CD14-positive monocyte (primary cell): ENCODE data around the gene IFITM2. TPM values are rescaled to one million over a fixed set of nuclear protein-coding genes. Genes with fewer than 3 reads are reported as not detected.

Source experiments
- DNase-seq, 3 donors: peaks; one replicate each; pipeline ENCODE4 v3.0.0-alpha.2; 2011 to 2022
- H2AFZ ChIP-seq: 2 replicates; pipeline ENCODE4 v1.6.0; 2012; ENCODE audit warnings: mild to moderate bottlenecking, low read depth, low read length, inconsistent platforms; ENCODE audit not compliant: insufficient read depth, poor library complexity, severe bottlenecking
- H3K27ac ChIP-seq, 2 donors: 1 replicate in 1 of 2; 2 replicates in 1 of 2; pipeline ENCODE4 v1.5.1; 2012 to 2013; ENCODE audit warnings: low read length in 2 of 2, control low read depth in 1 of 2, inconsistent platforms in 1 of 2, low read depth in 1 of 2, mild to moderate bottlenecking in 1 of 2
- H3K27me3 ChIP-seq, 2 donors: one replicate each; pipeline versions ENCODE4 v1.6.0 to v1.6.1; 2011 to 2013; ENCODE audit warnings: low read length in 2 of 2; ENCODE audit not compliant: control insufficient read depth in 2 of 2, insufficient read depth in 2 of 2
- H3K36me3 ChIP-seq, 2 donors: replicated peaks in 1 of 2; 1 replicate in 1 of 2; 2 replicates in 1 of 2; pipeline versions ENCODE4 v1.5.1 to v1.6.1; 2012 to 2013; ENCODE audit warnings: low read length in 2 of 2, control low read depth in 1 of 2, inconsistent platforms in 1 of 2, mild to moderate bottlenecking in 1 of 2; ENCODE audit not compliant: insufficient read depth in 2 of 2, control insufficient read depth in 1 of 2
- H3K4me1 ChIP-seq, 2 donors: 1 replicate in 1 of 2; 2 replicates in 1 of 2; pipeline versions ENCODE4 v1.5.1 to v1.6.1; 2012 to 2013; ENCODE audit warnings: low read length in 2 of 2, control low read depth in 1 of 2, inconsistent platforms in 1 of 2, mild to moderate bottlenecking in 1 of 2, moderate library complexity in 1 of 2; ENCODE audit not compliant: insufficient read depth in 2 of 2, control insufficient read depth in 1 of 2
- H3K4me2 ChIP-seq: replicated peaks from 2 replicates; pipeline ENCODE3; 2012; ENCODE audit warnings: low read length, moderate library complexity, mild to moderate bottlenecking; ENCODE audit not compliant: poor library complexity, severe bottlenecking; ENCODE audit errors: extremely low read depth
- H3K4me3 ChIP-seq, 3 experiments: fragments of 200-600 bp in 1 of 3; sonication (generic) in 1 of 3; replicated peaks in 1 of 3; 1 replicate in 2 of 3; 2 replicates in 1 of 3; pipeline ENCODE4 v1.5.1; 2011 to 2013; ENCODE audit warnings: low read length in 3 of 3, mild to moderate bottlenecking in 3 of 3, control low read depth in 2 of 3, low read depth in 2 of 3, inconsistent platforms in 1 of 3, moderate library complexity in 1 of 3
- H3K79me2 ChIP-seq: 2 replicates; pipeline ENCODE4 v1.6.0; 2012; ENCODE audit warnings: mild to moderate bottlenecking, control low read depth, inconsistent platforms, low read length, moderate library complexity; ENCODE audit not compliant: insufficient read depth
- H3K9ac ChIP-seq: 2 replicates; pipeline ENCODE4 v1.6.0; 2017; ENCODE audit warnings: low read length, mild to moderate bottlenecking; ENCODE audit not compliant: insufficient read depth, poor library complexity, severe bottlenecking
- H3K9me3 ChIP-seq, 2 donors: replicated peaks in 1 of 2; 1 replicate in 1 of 2; 2 replicates in 1 of 2; pipeline versions ENCODE4 v1.5.1 to v1.6.1; 2012 to 2013; ENCODE audit warnings: low read length in 2 of 2, control low read depth in 1 of 2; ENCODE audit not compliant: control insufficient read depth in 1 of 2, insufficient read depth in 1 of 2
- H4K20me1 ChIP-seq: 2 replicates; pipeline ENCODE4 v1.6.0; 2012; ENCODE audit warnings: mild to moderate bottlenecking, low read length, control low read depth, moderate library complexity; ENCODE audit not compliant: insufficient read depth
- H3K27ac Mint-ChIP-seq, 7 donors: one replicate each; pipeline ENCODE4 v1.8.0; 2020; ENCODE audit warnings: mild to moderate bottlenecking in 7 of 7, mixed read lengths in 7 of 7, moderate library complexity in 6 of 7, inconsistent platforms in 2 of 7
- H3K27me3 Mint-ChIP-seq, 3 donors: one replicate each; pipeline ENCODE4 v1.8.0; 2021 to 2022; ENCODE audit warnings: low read depth in 3 of 3, mild to moderate bottlenecking in 3 of 3, mixed read lengths in 3 of 3, moderate library complexity in 3 of 3, inconsistent platforms in 1 of 3
- H3K36me3 Mint-ChIP-seq, 2 donors: one replicate each; pipeline ENCODE4 v1.8.0; 2020; ENCODE audit warnings: mixed read lengths in 2 of 2, inconsistent platforms in 1 of 2, mild to moderate bottlenecking in 1 of 2
- H3K4me1 Mint-ChIP-seq: one replicate; pipeline ENCODE4 v1.8.0; 2020; ENCODE audit warnings: mild to moderate bottlenecking, mixed read lengths
- H3K4me3 Mint-ChIP-seq, 2 donors: one replicate each; pipeline ENCODE4 v1.8.0; 2020; ENCODE audit warnings: mild to moderate bottlenecking in 2 of 2, mixed read lengths in 2 of 2, moderate library complexity in 1 of 2
- H3K9me3 Mint-ChIP-seq, 7 donors: one replicate each; pipeline ENCODE4 v1.8.0; 2020 to 2022; ENCODE audit warnings: mixed read lengths in 7 of 7, mild to moderate bottlenecking in 6 of 7, moderate library complexity in 6 of 7, inconsistent platforms in 2 of 7
- WGBS: methylation state at CpG from one replicate; pipeline ENCODE4 v1.1.5; 2013; ENCODE audit warnings: missing lambda C conversion rate; ENCODE audit not compliant: insufficient coverage; 5-methylcytosine and 5-hydroxymethylcytosine counted together
- intact Hi-C, 2 donors: fragments of 100-400 bp; cut with micrococcal nuclease; formaldehyde crosslinking; loops; one replicate each; pipeline versions ENCODE4 v1.15.0 to v1.15.1; 2023
- polyA plus RNA-seq, 3 donors: library from polyadenylated mRNA; depleted of rRNA in 1 of 3; unstranded in 2 of 3; stranded (reverse) in 1 of 3; fragments of 300-500 nt in 2 of 3; fragments of >200 nt in 1 of 3; fragmentation: Illumina TruSeq in 2 of 3; gene quantifications; 1 replicate in 2 of 3; 2 replicates in 1 of 3; pipeline ENCODE4 v1.2.3, GENCODE V29; 2012 to 2021
- TF ChIP-seq, protein P1 (sequence below): fragments of 200-600 bp; IDR thresholded peaks from one replicate; pipeline ENCODE4 v1.8.0; 2022; ENCODE audit warnings: antibody characterized with exemption, mild to moderate bottlenecking

Gene IFITM2
- polyA plus RNA-seq, 3 donors, result 625 to 1,147 (median 705) TPM

DNA sequence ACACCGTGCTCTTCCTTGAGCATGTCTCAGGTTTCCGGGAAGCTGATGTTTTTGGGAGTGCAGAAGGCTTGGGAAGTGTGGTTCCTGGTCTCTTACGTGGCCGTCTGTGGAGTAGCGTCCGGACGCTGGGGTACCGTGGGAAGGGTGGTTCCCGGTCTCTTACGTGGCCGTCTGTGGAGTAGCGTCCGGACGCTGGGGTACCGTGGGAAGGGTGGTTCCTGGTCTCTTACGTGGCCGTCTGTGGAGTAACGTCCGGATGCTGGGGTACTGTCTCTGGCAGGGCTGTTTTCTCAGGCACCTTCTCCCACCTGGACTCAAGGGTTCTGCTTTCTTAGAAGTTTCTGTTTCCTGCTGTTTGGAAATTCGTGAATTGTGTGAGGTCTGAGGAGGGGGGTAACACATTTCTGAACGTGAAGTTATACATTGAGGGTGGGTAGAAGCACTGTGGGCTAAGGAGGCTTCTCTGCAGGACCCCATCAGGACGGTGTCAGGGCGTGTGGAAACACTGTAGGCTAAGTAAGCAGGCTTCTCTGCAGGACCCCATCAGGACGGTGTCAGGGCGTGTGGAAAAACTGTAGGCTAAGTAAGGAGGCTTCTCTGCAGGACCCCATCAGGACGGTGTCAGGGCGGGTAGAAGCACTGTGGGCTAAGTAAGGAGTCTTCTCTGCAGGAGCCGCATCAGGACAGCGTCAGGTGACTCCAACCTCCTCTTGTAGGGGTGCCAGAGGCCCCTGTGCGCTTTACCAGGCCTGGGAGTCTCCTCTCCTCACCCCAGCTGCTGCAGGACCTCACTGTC lies 18.4 kb downstream of the IFITM2 start:
- peaks cover 0 to 2% of the 10 kb centered on the region in 2 donors for H3K9me3 ChIP-seq
- H3K4me3 Mint-ChIP-seq, result peak overlapping the region; percentile 70 to 81
- H3K9me3 Mint-ChIP-seq, result peaks cover 0 to 3% (median 1%) of the 10 kb centered on the region in 7 donors
- peaks cover 46% of the 10 kb centered on the region for H3K4me1 Mint-ChIP-seq
- peak in 1 of 3 donors; percentile 31 for DNase-seq
- peak overlapping the region; percentile 90 for H2AFZ ChIP-seq
- 79% methylated on average over 26 of the region's 30 CpGs for WGBS
- peaks cover 30 to 51% of the 10 kb centered on the region in 2 donors for H3K4me1 ChIP-seq
- peak overlapping the region in 2 of 3 experiments; percentile 9 to 58 for H3K4me3 ChIP-seq
- H3K79me2 ChIP-seq, result no peaks in the 10 kb centered on the region
- H3K36me3 ChIP-seq, result no peaks in the 10 kb centered on the region
- no peaks in the 10 kb centered on the region for H3K27me3 ChIP-seq
- H3K36me3 Mint-ChIP-seq, result no peaks in the 10 kb centered on the region
- intact Hi-C loops, result no loop called here
- peaks cover 1 to 9% (median 6%) of the 10 kb centered on the region in 3 donors for H3K27me3 Mint-ChIP-seq
- TF ChIP-seq, protein P1, sequence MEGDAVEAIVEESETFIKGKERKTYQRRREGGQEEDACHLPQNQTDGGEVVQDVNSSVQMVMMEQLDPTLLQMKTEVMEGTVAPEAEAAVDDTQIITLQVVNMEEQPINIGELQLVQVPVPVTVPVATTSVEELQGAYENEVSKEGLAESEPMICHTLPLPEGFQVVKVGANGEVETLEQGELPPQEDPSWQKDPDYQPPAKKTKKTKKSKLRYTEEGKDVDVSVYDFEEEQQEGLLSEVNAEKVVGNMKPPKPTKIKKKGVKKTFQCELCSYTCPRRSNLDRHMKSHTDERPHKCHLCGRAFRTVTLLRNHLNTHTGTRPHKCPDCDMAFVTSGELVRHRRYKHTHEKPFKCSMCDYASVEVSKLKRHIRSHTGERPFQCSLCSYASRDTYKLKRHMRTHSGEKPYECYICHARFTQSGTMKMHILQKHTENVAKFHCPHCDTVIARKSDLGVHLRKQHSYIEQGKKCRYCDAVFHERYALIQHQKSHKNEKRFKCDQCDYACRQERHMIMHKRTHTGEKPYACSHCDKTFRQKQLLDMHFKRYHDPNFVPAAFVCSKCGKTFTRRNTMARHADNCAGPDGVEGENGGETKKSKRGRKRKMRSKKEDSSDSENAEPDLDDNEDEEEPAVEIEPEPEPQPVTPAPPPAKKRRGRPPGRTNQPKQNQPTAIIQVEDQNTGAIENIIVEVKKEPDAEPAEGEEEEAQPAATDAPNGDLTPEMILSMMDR, result no peak
- peak overlapping the region; percentile 65 for H3K4me2 ChIP-seq
- no peaks in the 10 kb centered on the region for H4K20me1 ChIP-seq
- H3K27ac Mint-ChIP-seq, result peak overlapping the region; percentile 94 to 98 (median 97)
- H3K27ac ChIP-seq, result peak overlapping the region; percentile 90 to 96
- H3K9ac ChIP-seq, result peak overlapping the region; percentile 60

- Histone ChIP-seq H3K4me1 (peaks cover 28 to 49% of the 10 kb centered on the region in 2 donors), H4K20me1 (no peaks in the 10 kb centered on the region), H3K4me2 (peak overlapping the region; percentile 65), H3K9me3 (peaks cover 4 to 8% of the 10 kb centered on the region in 2 donors), H3K36me3 (no peaks in the 10 kb centered on the region), H2AFZ (peak overlapping the region; percentile 90), H3K79me2 (no peaks in the 10 kb centered on the region), H3K27ac (peak overlapping the region; percentile 90 to 96), H3K9ac (peak overlapping the region; percentile 60), H3K4me3 (peak overlapping the region in 2 of 3 experiments; percentile 9 to 58), H3K27me3 (no peaks in the 10 kb centered on the region)
- peaks cover 4 to 8% (median 6%) of the 10 kb centered on the region in 7 donors for H3K9me3 Mint-ChIP-seq
- peaks cover 47% of the 10 kb centered on the region for H3K4me1 Mint-ChIP-seq
- 11% methylated on average over 6 of the region's 6 CpGs for WGBS
- H3K4me3 Mint-ChIP-seq, result peak overlapping the region; percentile 70 to 81
- TF ChIP-seq, protein P1, result no peak
- DNase-seq, result peak in 1 of 3 donors; percentile 15
- peaks cover 1 to 11% (median 6%) of the 10 kb centered on the region in 3 donors for H3K27me3 Mint-ChIP-seq
- no peaks in the 10 kb centered on the region for H3K36me3 Mint-ChIP-seq
- peak overlapping the region; percentile 94 to 98 (median 97) for H3K27ac Mint-ChIP-seq
- intact Hi-C loops, result no loop called here
Measured at GRCh38 chr11:326592-326841, 18.9 kb downstream of the IFITM2 start.
